CD4-positive, alpha-beta T cell treated with Interleukin-17A for 1 hour (primary cell): ENCODE measurements around the gene TP63.

Experiments
- DNase-seq: peaks from one replicate; pipeline ENCODE4 v3.0.0-alpha.2; 2020

Gene TP63

GRCh38 chr3:189944285-189945145 is 313.3 kb downstream of the TP63 start:
- DNase-seq: no peak

- DNase-seq: no peak
Observed at GRCh38 chr3:189945935-189946709, 314.9 kb downstream of the TP63 start.
